Body of pancreas (tissue), 4 donors: Measurements from ENCODE around the gene UPP2. TPM values are rescaled to one million over a fixed set of nuclear protein-coding genes. Genes with fewer than 3 reads are reported as not detected.

Experiments
- ATAC-seq: fragments of 150-250 bp; one replicate; pipeline ENCODE4 v1.9.1; 2016
- DNase-seq, 4 donors: peaks; one replicate each; pipeline ENCODE4 v3.0.0-alpha.2; 2019
- H3K27ac ChIP-seq, 4 donors: fragments of 200-600 bp; sonication (generic); 1 replicate in 3 of 4; 2 replicates in 1 of 4; pipeline versions ENCODE4 v1.5.1 to v1.6.1; 2016 to 2019; ENCODE audit warnings: mild to moderate bottlenecking in 1 of 4, mixed read lengths in 1 of 4, moderate library complexity in 1 of 4
- H3K27me3 ChIP-seq, 2 donors: fragments of 200-600 bp; sonication (generic); one replicate each; pipeline ENCODE4 v1.6.0; 2016; ENCODE audit warnings: mild to moderate bottlenecking in 1 of 2
- H3K36me3 ChIP-seq, 2 donors: fragments of 200-600 bp; sonication (generic); replicated peaks in 1 of 2; 2 replicates each; pipeline ENCODE4 v1.5.1; 2016; ENCODE audit warnings: low read depth in 2 of 2; ENCODE audit not compliant: insufficient read depth in 1 of 2
- H3K4me1 ChIP-seq: fragments of 200-600 bp; sonication (generic); one replicate; pipeline ENCODE4 v1.6.0; 2016
- H3K4me3 ChIP-seq, 2 donors: fragments of 200-600 bp; sonication (generic); 1 replicate in 1 of 2; 2 replicates in 1 of 2; pipeline ENCODE4 v1.5.1; 2016 to 2019
- H3K9me3 ChIP-seq, 3 donors: fragments of 200-600 bp; sonication (generic); 1 replicate in 2 of 3; 2 replicates in 1 of 3; pipeline ENCODE4 v1.5.1; 2016
- CTCF ChIP-seq, 7 experiments: fragments of 450-650 bp in 4 of 7; fragments of 200-600 bp in 3 of 7; sonication (generic) in 3 of 7; IDR thresholded peaks; one replicate each; pipeline ENCODE4 v1.5.1; 2016 to 2019; ENCODE audit warnings: antibody characterized with exemption in 7 of 7
- POLR2A ChIP-seq, 3 donors: fragments of 450-650 bp; IDR thresholded peaks; one replicate each; pipeline ENCODE4 v1.6.1; 2016; ENCODE audit warnings: antibody characterized with exemption in 3 of 3, mild to moderate bottlenecking in 2 of 3
- WGBS, 2 donors: methylation state at CpG; one replicate each; pipeline ENCODE4 v1.1.5; 2017; 5-methylcytosine and 5-hydroxymethylcytosine counted together
- intact Hi-C: fragments of 100-400 bp; cut with DNase I; formaldehyde crosslinking; loops from one replicate; pipeline ENCODE4 v1.15.1; 2023
- total RNA-seq, 2 donors: library from RNA; depleted of rRNA; stranded (reverse); fragments of >200 nt; gene quantifications; one replicate each; pipeline ENCODE4 v1.1.0, GENCODE V29; 2016

Gene UPP2
- total RNA-seq, 2 donors from 2014 or later, result not detected

GRCh38 chr2:158088093-158088492 is 13.6 kb upstream of the UPP2 start:
- TF ChIP-seq CTCF (IDR thresholded peaks at IDR 0.05) (no peak), POLR2A (IDR thresholded peaks at IDR 0.05) (no peak)
- Histone ChIP-seq H3K4me3 (no peak overlapping the region), H3K36me3 (no peaks in the 10 kb centered on the region), H3K4me1 (no peaks in the 10 kb centered on the region), H3K27me3 (no peaks in the 10 kb centered on the region), H3K27ac (no peak overlapping the region), H3K9me3 (no peaks in the 10 kb centered on the region)
- no peak for ATAC-seq
- DNase-seq, result no peak
- WGBS, 2 donors, result 71 to 84% methylated on average over 3 of the region's 3 CpGs
- intact Hi-C loops, result no loop called here

GRCh38 chr2:158089322-158089721 is 12.4 kb upstream of the UPP2 start:
- Histone ChIP-seq H3K9me3 (no peaks in the 10 kb centered on the region), H3K4me1 (no peaks in the 10 kb centered on the region), H3K27ac (no peak overlapping the region), H3K27me3 (no peaks in the 10 kb centered on the region), H3K36me3 (no peaks in the 10 kb centered on the region), H3K4me3 (no peak overlapping the region)
- DNase-seq, result no peak
- intact Hi-C loops, result no loop called here
- TF ChIP-seq POLR2A (IDR thresholded peaks at IDR 0.05) (no peak), CTCF (IDR thresholded peaks at IDR 0.05) (no peak)
- 79 to 81% methylated on average over 5 of the region's 5 CpGs for WGBS, 2 donors
- no peak for ATAC-seq

GRCh38 chr2:158091647-158092046 is 10.0 kb upstream of the UPP2 start:
- Histone ChIP-seq H3K27me3 (no peaks in the 10 kb centered on the region), H3K4me1 (peaks cover 7% of the 10 kb centered on the region), H3K9me3 (no peaks in the 10 kb centered on the region), H3K27ac (no peak overlapping the region), H3K36me3 (no peaks in the 10 kb centered on the region), H3K4me3 (no peak overlapping the region)
- intact Hi-C loops, result no loop called here
- DNase-seq (no peak), ATAC-seq (no peak)
- 72 to 81% methylated on average over 4 of the region's 4 CpGs for WGBS, 2 donors
- TF ChIP-seq CTCF (IDR thresholded peaks at IDR 0.05), result no peak
- TF ChIP-seq POLR2A (IDR thresholded peaks at IDR 0.05), result no peak

GRCh38 chr2:158094487-158095092 is 7.1 kb upstream of the UPP2 start:
- peak; percentile 83 for ATAC-seq

More at GRCh38 chr2:158094487-158095092, 7.1 kb upstream of the UPP2 start:
- H3K27ac ChIP-seq, result peak overlapping the region; percentile 34 to 80 (median 61)
- H3K36me3 ChIP-seq, result no peaks in the 10 kb centered on the region
- intact Hi-C loops, result no loop called here
- no peak overlapping the region for H3K4me3 ChIP-seq
- peaks cover 7% of the 10 kb centered on the region for H3K4me1 ChIP-seq
- H3K27me3 ChIP-seq, result no peaks in the 10 kb centered on the region
- WGBS, 2 donors, result 55 to 69% methylated on average over 2 of the region's 2 CpGs
- H3K9me3 ChIP-seq, result no peaks in the 10 kb centered on the region
- DNase-seq, result peak in 3 of 4 donors; percentile 11 to 13 (median 11)
- no peak for TF ChIP-seq CTCF (IDR thresholded peaks at IDR 0.05)
- TF ChIP-seq POLR2A (IDR thresholded peaks at IDR 0.05), result no peak
